ENCODE measurements around the gene PRRT3. TPM values are rescaled to one million over a fixed set of nuclear protein-coding genes. Genes with fewer than 3 reads are reported as not detected.
A peak's percentile ranks its signal among the peaks of the same experiment; 100 is the strongest.

Gene PRRT3
- total RNA-seq, 2 experiments from 2014 or later, result 4.8 to 5.5 TPM

DNA sequence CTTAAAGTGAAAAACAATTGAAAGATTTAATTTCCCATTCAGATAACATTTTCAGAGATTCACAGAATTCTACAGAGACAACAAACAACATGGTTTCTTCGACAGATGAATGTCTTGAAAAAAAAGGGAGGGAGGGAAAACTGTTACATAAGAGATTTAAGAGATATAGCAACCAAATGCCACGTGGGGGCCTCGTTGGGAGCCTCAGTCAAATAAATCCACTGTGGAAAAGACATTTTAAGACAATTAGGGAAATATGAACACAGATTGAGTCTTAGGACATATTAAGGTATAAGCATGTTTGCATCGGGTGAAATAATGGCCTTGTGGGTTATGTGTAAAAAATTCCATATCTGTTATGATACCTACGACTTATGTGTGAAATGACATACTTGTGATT lies 5.0 kb upstream of the PRRT3 start:
- no peaks in the 10 kb centered on the region for H3K9me3 Mint-ChIP-seq
- peaks cover 5% of the 10 kb centered on the region for H3K4me1 Mint-ChIP-seq
- ChIA-PET CTCF (no interaction called here), POLR2A (no interaction called here)
- H3K27me3 Mint-ChIP-seq, result no peaks in the 10 kb centered on the region
- H3K36me3 Mint-ChIP-seq (ENCODE audit: low read depth), result no peaks in the 10 kb centered on the region
- DNase-seq, result no peak
- no peak overlapping the region for H3K4me3 Mint-ChIP-seq
- H3K27ac Mint-ChIP-seq, result no peak overlapping the region

GRCh38 chr3:9955611-9956352 lies 3.6 kb upstream of the PRRT3 start:
- Mint-ChIP-seq H3K4me1 (peaks cover 17% of the 10 kb centered on the region), H3K27me3 (no peaks in the 10 kb centered on the region), H3K4me3 (no peak overlapping the region), H3K36me3 (ENCODE audit: low read depth) (no peaks in the 10 kb centered on the region), H3K27ac (no peak overlapping the region), H3K9me3 (no peaks in the 10 kb centered on the region)
- ChIA-PET POLR2A (no interaction called here), CTCF (interaction anchor here (0.8 to 3.6 kb wide), 3 partner anchors 9 to 23 kb away, joined by 3 to 17 read pairs (median 3); partner anchors contain the start of gene CRELD1)
- no peak for DNase-seq

GRCh38 chr3:9955067-9955502 lies 2.9 kb upstream of the PRRT3 start:
- no peak overlapping the region for H3K4me3 Mint-ChIP-seq
- ChIA-PET POLR2A (no interaction called here), CTCF (interaction anchor here (0.5 to 3.6 kb wide), 7 partner anchors 9 to 328 kb away, joined by 3 to 17 read pairs (median 3); partner anchors contain the start of gene CRELD1)
- DNase-seq, result no peak
- H3K9me3 Mint-ChIP-seq, result no peaks in the 10 kb centered on the region
- H3K27ac Mint-ChIP-seq, result no peak overlapping the region
- H3K4me1 Mint-ChIP-seq, result peaks cover 19% of the 10 kb centered on the region
- no peaks in the 10 kb centered on the region for H3K27me3 Mint-ChIP-seq
- no peaks in the 10 kb centered on the region for H3K36me3 Mint-ChIP-seq (ENCODE audit: low read depth)

DNA sequence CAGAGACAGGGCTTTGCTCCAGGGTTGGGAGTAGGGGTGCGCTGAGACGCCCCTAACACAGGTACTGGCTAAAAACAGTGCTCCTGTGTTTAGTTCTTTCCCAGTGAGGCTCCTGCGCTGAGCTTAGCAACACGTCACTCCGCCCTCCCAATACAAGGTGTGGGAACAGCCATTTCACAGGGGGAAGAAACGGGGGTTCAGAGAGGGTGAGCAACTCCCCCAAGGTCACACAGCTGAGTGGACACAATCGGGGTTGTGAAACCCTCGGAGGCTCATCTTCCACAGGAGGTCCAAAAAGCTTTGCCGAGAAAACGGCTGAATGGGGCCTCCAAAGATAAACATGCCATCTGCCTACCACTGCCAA lies 628 bp downstream of the PRRT3 start:
- ChIA-PET POLR2A (interaction anchor here (1.5 kb wide), 1 partner anchor 19 kb away, joined by 4 read pairs; no protein-coding TSS in a partner anchor), CTCF (interaction anchor here (0.7 to 2.7 kb wide), 5 partner anchors 9 to 20 kb away, joined by 3 to 9 read pairs (median 5); no protein-coding TSS in a partner anchor)
- H3K27me3 Mint-ChIP-seq, result no peaks in the 10 kb centered on the region
- H3K9me3 Mint-ChIP-seq, result no peaks in the 10 kb centered on the region
- no peaks in the 10 kb centered on the region for H3K36me3 Mint-ChIP-seq (ENCODE audit: low read depth)
- H3K27ac Mint-ChIP-seq, result no peak overlapping the region
- DNase-seq, result no peak
- H3K4me1 Mint-ChIP-seq, result peaks cover 19% of the 10 kb centered on the region
- peak overlapping the region; percentile 83 for H3K4me3 Mint-ChIP-seq

- Mint-ChIP-seq H3K4me3 (peak overlapping the region; percentile 83), H3K27ac (no peak overlapping the region), H3K27me3 (no peaks in the 10 kb centered on the region), H3K4me1 (peaks cover 21% of the 10 kb centered on the region), H3K9me3 (no peaks in the 10 kb centered on the region), H3K36me3 (ENCODE audit: low read depth) (no peaks in the 10 kb centered on the region)
- CTCF ChIA-PET, result interaction anchor here (1.1 to 2.7 kb wide), 4 partner anchors 9 to 20 kb away, joined by 3 to 9 read pairs (median 4); no protein-coding TSS in a partner anchor
- POLR2A ChIA-PET, result interaction anchor here (1.5 kb wide), 1 partner anchor 18 kb away, joined by 4 read pairs; no protein-coding TSS in a partner anchor
- DNase-seq, result no peak
These were observed 1.1 kb downstream of the PRRT3 start for GRCh38 chr3:9951126-9951525.

DNA sequence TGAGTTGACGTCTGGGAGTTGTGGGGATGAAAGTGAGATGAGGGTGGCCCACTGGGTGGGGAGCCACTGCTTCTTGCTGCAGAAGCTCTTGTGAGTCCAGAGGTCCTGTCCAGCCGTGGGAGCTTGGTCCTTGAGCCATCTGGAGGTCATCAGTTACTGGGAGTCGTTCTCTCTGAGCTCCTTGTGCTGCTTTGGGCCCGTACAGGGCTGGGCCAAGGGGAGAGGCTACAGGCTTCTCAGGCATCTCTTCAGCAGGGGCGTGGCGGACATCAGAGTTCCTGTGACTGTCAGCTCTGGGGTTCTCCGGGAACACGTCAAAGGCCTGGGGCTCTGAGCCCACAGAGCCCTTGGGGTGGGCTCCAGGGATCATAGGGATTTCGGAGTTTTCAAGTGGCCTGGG lies 2.6 kb downstream of the PRRT3 start:
- Mint-ChIP-seq H3K27me3 (no peaks in the 10 kb centered on the region), H3K4me1 (peaks cover 23% of the 10 kb centered on the region), H3K4me3 (no peak overlapping the region), H3K36me3 (ENCODE audit: low read depth) (no peaks in the 10 kb centered on the region), H3K9me3 (no peaks in the 10 kb centered on the region), H3K27ac (no peak overlapping the region)
- CTCF ChIA-PET, result interaction anchor here (0.7 to 2.7 kb wide), 4 partner anchors 11 to 17 kb away, joined by 3 to 9 read pairs (median 4); partner anchors contain the start of gene CRELD1
- POLR2A ChIA-PET, result no interaction called here
- no peak for DNase-seq

DNA sequence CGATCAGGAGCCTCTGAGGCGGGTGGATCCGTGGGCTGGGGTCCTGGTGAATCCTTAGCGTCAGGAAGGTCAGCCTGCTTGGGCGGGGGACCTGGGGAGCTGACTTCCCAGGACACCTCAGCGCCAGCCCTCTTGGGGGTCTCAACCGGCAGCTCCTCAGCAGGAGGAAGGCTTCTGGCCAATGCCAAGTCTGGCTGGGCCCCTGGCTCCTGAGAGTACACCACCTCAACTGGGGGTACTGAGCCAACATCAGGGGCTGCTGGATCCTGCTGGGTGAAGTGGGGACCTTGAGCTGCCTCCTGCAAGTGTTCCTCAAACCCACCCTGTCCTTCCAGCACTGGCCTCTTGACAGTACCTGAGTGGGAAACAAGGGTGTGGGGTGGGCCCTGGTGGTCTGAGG lies 3.1 kb downstream of the PRRT3 start:
- no peak for DNase-seq
- no peak overlapping the region for H3K4me3 Mint-ChIP-seq
- POLR2A ChIA-PET, result no interaction called here

GRCh38 chr3:9948586-9948985 lies 3.6 kb downstream of the PRRT3 start:
- H3K36me3 Mint-ChIP-seq (ENCODE audit: low read depth), result no peaks in the 10 kb centered on the region
- H3K27me3 Mint-ChIP-seq, result no peaks in the 10 kb centered on the region
- ChIA-PET POLR2A (no interaction called here), CTCF (interaction anchor here (1.2 to 1.4 kb wide), 2 partner anchors 16 to 18 kb away, joined by 3 to 4 read pairs; no protein-coding TSS in a partner anchor)
- no peaks in the 10 kb centered on the region for H3K9me3 Mint-ChIP-seq
- H3K4me3 Mint-ChIP-seq, result no peak overlapping the region
- no peak overlapping the region for H3K27ac Mint-ChIP-seq
- no peak for DNase-seq
- H3K4me1 Mint-ChIP-seq, result peaks cover 23% of the 10 kb centered on the region

More for the DNA sequence above, 3.1 kb downstream of the PRRT3 start:
- Mint-ChIP-seq H3K4me1 (peaks cover 23% of the 10 kb centered on the region), H3K27ac (no peak overlapping the region), H3K27me3 (no peaks in the 10 kb centered on the region), H3K9me3 (no peaks in the 10 kb centered on the region), H3K36me3 (ENCODE audit: low read depth) (no peaks in the 10 kb centered on the region)
- CTCF ChIA-PET, result interaction anchor here (0.7 to 2.7 kb wide), 4 partner anchors 11 to 17 kb away, joined by 3 to 9 read pairs (median 4); partner anchors contain the start of gene CRELD1

GRCh38 chr3:9947025-9947995 lies 4.9 kb downstream of the PRRT3 start:
- CTCF ChIA-PET, result interaction anchor here (0.7 to 2.2 kb wide), 6 partner anchors 12 to 83 kb away, joined by 3 to 7 read pairs (median 4); no protein-coding TSS in a partner anchor
- peaks cover 3% of the 10 kb centered on the region for H3K36me3 Mint-ChIP-seq (ENCODE audit: low read depth)
- H3K27ac Mint-ChIP-seq, result no peak overlapping the region
- peaks cover 18% of the 10 kb centered on the region for H3K4me1 Mint-ChIP-seq
- no peak overlapping the region for H3K4me3 Mint-ChIP-seq
- no peaks in the 10 kb centered on the region for H3K9me3 Mint-ChIP-seq
- no peak for DNase-seq
- POLR2A ChIA-PET, result interaction anchor here (1.1 to 1.2 kb wide), 2 partner anchors 14 to 30 kb away, joined by 3 to 7 read pairs; partner anchors contain the start of gene CRELD1
- H3K27me3 Mint-ChIP-seq, result no peaks in the 10 kb centered on the region

- H3K4me1 Mint-ChIP-seq, result peaks cover 11% of the 10 kb centered on the region
- peak overlapping the region; percentile 74 for H3K4me3 Mint-ChIP-seq
- peak overlapping the region; percentile 31 for H3K27ac Mint-ChIP-seq
- ChIA-PET CTCF (interaction anchor here (1.0 to 2.2 kb wide), 5 partner anchors 12 to 35 kb away, joined by 3 to 7 read pairs (median 3); no protein-coding TSS in a partner anchor), POLR2A (interaction anchor here (0.6 to 1.2 kb wide), 3 partner anchors 13 to 350 kb away, joined by 3 to 7 read pairs (median 4); partner anchors contain the start of gene CRELD1)
- no peaks in the 10 kb centered on the region for H3K27me3 Mint-ChIP-seq
- DNase-seq, result peak; percentile 79
- H3K36me3 Mint-ChIP-seq (ENCODE audit: low read depth), result peaks cover 5% of the 10 kb centered on the region
- H3K9me3 Mint-ChIP-seq, result no peaks in the 10 kb centered on the region
These were observed 5.8 kb downstream of the PRRT3 start for GRCh38 chr3:9946112-9947024.

DNA sequence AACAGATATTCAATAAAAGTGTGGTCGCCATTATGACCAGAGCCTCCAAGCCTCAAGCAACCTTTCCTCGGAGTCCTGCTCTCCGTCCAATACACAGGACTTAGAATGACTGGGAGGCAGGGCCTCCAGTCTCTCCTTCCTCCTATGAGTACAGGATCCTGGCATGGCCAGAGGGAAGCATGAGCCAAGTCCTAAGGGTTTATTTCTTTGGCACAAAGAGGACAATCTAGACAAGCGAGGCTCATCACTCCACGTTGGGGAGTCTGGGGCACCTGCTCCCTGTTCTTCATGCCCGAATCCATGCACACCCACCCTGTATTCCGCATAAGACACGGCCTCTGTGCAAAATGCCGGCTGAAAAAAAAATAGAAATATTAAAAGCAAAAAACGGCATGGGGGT lies 6.8 kb downstream of the PRRT3 start:
- Mint-ChIP-seq H3K9me3 (no peaks in the 10 kb centered on the region), H3K27me3 (no peaks in the 10 kb centered on the region), H3K4me1 (peaks cover 4% of the 10 kb centered on the region), H3K27ac (no peak overlapping the region), H3K36me3 (ENCODE audit: low read depth) (peaks cover 9% of the 10 kb centered on the region), H3K4me3 (no peak overlapping the region)
- no peak for DNase-seq
- CTCF ChIA-PET, result interaction anchor here (1.0 to 2.2 kb wide), 2 partner anchors 11 to 13 kb away, joined by 3 to 7 read pairs; no protein-coding TSS in a partner anchor
- POLR2A ChIA-PET, result no interaction called here

Measured in activated CD4-positive, alpha-beta T cell treated with anti-CD3 and anti-CD28 coated beads, Interleukin-2, amount 10 ng/mL, durations not matched to agents 7 days and 5 days (primary cell).